Esophagus squamous epithelium (tissue), 4 donors: ENCODE results near the gene TUT4.

Source experiments
- POLR2A ChIP-seq, 4 donors: fragments of 450-650 bp; IDR thresholded peaks; one replicate each; pipeline ENCODE4 v1.6.1; 2017; ENCODE audit warnings: antibody characterized with exemption in 4 of 4, mild to moderate bottlenecking in 4 of 4, moderate library complexity in 3 of 4
- TF ChIP-seq, protein P1 (sequence below), 6 experiments: fragments of 450-650 bp in 4 of 6; fragments of 200-600 bp in 2 of 6; sonication (generic) in 2 of 6; IDR thresholded peaks; one replicate each; pipeline ENCODE4 v1.5.1; 2016 to 2019; ENCODE audit warnings: antibody characterized with exemption in 6 of 6, mild to moderate bottlenecking in 4 of 6, moderate library complexity in 4 of 6

DNA sequence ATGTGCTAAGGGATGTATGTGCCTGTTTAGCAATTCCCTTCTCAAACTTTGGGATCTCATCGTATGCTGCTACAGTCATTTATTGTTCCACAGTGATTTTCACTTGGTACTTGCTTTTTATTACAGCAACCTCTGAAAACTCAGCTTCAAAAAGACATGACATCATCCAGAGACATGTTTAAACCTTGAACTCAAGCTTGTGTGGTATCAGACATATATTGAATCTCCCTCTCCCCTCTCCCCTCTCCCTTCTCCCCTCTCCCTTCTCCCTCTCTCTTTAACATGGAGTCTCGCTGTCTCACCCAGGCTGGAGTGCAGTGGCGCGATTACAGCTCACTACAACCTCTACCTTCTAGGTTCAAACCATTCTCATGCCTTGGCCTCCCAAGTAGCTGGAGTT lies 19.5 kb upstream of the TUT4 start:
- TF ChIP-seq, protein P1, sequence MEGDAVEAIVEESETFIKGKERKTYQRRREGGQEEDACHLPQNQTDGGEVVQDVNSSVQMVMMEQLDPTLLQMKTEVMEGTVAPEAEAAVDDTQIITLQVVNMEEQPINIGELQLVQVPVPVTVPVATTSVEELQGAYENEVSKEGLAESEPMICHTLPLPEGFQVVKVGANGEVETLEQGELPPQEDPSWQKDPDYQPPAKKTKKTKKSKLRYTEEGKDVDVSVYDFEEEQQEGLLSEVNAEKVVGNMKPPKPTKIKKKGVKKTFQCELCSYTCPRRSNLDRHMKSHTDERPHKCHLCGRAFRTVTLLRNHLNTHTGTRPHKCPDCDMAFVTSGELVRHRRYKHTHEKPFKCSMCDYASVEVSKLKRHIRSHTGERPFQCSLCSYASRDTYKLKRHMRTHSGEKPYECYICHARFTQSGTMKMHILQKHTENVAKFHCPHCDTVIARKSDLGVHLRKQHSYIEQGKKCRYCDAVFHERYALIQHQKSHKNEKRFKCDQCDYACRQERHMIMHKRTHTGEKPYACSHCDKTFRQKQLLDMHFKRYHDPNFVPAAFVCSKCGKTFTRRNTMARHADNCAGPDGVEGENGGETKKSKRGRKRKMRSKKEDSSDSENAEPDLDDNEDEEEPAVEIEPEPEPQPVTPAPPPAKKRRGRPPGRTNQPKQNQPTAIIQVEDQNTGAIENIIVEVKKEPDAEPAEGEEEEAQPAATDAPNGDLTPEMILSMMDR (IDR thresholded peaks at IDR 0.05): no peak
- TF ChIP-seq POLR2A (IDR thresholded peaks at IDR 0.05): no peak
